NCI-H2107 (cell line): ENCODE results near the gene SPTAN1.
A peak's percentile ranks its signal among the peaks of the same experiment; 100 is the strongest.
"Not testable (repeated sequence)": the region's sequence is repeated elsewhere in the genome, so short reads cannot be mapped to it uniquely, and the experiment has no call there.

Source experiments
- DNase-seq: peaks from one replicate; lab custom pipeline; 2025; lab: John Stamatoyannopoulos, UW

Gene SPTAN1

GRCh38 chr9:128552744-128553440, 505 bp downstream of the SPTAN1 start:
- DNase-seq = no peak

DNA sequence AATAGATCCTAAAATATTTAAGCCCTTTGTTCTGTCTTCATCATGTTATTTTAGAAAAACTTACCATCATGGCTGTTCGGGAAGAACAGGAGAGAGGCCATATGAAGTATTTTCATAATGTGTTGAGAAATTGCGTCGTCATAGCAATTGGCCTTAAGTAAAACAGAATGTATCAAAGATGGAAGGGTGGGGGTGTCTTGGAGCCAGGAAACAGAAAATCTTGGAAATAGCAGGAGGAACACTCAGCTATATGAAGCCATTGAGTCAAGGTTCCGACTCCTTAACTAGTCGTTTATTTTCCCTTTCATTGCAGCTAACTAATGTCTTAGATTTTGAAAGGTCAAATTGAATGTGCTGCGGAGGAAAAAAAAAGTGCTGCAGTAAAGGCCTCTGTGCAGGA, 1.3 kb downstream of the SPTAN1 start:
- no peak for DNase-seq

- DNase-seq = no peak
Measured at GRCh38 chr9:128554155-128554862, 1.9 kb downstream of the SPTAN1 start.

DNA sequence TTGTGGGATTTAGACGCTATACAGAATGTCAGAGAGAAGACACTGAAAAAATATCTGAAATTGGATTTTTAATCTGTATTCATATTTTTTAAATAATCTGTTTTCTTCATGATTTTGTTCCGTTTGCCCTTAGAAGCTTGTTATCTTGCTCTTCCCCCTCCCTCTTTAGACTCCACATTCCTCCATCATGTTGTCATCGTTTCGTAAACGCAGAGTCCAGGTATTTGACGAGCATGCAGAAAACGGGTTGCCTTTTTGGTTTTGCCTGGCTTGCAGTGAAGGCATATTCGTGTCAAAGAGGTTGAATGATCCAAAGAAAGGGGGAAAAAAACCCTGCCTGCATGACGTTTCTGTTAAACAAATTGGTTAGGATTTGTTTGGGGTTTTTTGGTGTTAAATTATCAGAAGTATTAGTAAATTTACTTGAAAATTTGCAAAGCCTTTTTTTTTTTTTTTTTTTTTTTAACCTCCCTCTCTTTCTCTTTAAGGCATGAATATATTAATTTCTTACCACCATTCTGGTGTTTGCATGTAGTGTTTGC, 2.9 kb downstream of the SPTAN1 start:
- no peak for DNase-seq

GRCh38 chr9:128556276-128556675, 3.9 kb downstream of the SPTAN1 start:
- no peak for DNase-seq

- no peak for DNase-seq
Measured at GRCh38 chr9:128556926-128557634, 4.7 kb downstream of the SPTAN1 start.

- DNase-seq = peak; percentile 88
Measured at GRCh38 chr9:128558431-128559310, 6.3 kb downstream of the SPTAN1 start.

GRCh38 chr9:128565578-128565977, 13.2 kb downstream of the SPTAN1 start:
- DNase-seq = no peak

- peak; percentile 76 for DNase-seq
Measured at GRCh38 chr9:128568470-128569078, 16.2 kb downstream of the SPTAN1 start.

DNA sequence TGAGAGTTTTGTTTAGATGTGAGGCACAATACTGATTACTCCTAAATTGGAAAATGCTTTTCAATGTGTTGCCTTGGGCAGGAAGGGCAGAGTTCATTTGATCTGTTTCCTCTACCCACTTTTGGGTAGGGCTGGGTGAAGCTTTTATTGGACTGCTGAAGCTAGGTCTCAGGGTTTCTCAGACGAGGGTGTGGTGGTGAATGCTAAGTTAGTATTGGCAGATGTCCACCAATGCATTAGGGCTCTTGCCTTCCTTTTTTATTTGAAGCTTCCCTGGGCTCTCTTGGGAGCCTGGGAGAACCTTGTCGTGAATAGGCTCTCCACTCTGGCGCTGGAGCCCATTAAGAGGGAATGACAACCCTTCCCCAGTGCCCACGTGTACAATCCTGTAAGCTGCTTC, 23.1 kb downstream of the SPTAN1 start:
- peak; percentile 62 for DNase-seq

- no peak for DNase-seq
Measured at GRCh38 chr9:128575916-128576315, 23.5 kb downstream of the SPTAN1 start.

DNA sequence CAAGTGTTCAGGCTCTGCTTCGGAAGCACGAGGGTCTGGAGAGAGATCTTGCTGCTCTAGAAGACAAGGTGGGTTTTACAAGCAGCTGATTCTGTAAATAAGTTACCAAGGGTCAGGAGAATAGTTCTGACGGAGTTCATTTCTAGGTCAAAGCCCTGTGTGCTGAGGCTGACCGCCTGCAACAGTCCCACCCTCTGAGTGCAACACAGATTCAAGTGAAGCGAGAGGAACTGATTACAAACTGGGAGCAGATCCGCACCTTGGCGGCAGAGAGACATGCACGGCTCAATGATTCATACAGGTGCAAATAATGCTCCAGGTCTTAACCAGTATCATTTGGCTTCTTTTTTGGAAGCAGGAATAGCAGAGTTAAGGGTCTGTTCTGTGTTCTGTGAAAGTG, 24.8 kb downstream of the SPTAN1 start:
- DNase-seq = no peak

GRCh38 chr9:128579194-128579593, 26.8 kb downstream of the SPTAN1 start:
- no peak for DNase-seq

GRCh38 chr9:128580731-128581130, 28.3 kb downstream of the SPTAN1 start:
- DNase-seq = no peak

- not testable (repeated sequence) for DNase-seq
Measured at GRCh38 chr9:128585155-128585554, 32.8 kb downstream of the SPTAN1 start.

DNA sequence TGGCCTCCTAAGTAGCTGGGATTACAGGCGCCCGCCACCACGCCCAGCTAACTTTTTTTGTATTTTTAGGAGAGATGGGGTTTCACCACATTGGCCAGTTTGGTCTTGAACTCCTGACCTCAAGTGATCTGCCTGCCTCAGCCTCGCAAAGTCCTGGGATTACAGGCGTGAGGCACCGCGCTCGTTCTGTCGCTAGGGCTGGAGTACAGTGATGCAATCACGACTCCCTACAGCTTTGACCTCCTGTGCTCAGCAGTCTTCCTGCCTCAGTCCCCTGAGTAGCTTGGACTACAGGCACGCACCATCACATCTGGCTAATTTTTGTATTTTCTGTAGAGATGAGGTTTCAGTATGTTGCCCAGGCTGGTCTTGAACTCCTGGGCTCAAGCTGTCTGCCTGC, 34.5 kb downstream of the SPTAN1 start:
- DNase-seq = not testable (repeated sequence)

- DNase-seq = no peak
Measured at GRCh38 chr9:128587453-128587852, 35.1 kb downstream of the SPTAN1 start.

- no peak for DNase-seq
Measured at GRCh38 chr9:128588581-128589233, 36.3 kb downstream of the SPTAN1 start.

DNA sequence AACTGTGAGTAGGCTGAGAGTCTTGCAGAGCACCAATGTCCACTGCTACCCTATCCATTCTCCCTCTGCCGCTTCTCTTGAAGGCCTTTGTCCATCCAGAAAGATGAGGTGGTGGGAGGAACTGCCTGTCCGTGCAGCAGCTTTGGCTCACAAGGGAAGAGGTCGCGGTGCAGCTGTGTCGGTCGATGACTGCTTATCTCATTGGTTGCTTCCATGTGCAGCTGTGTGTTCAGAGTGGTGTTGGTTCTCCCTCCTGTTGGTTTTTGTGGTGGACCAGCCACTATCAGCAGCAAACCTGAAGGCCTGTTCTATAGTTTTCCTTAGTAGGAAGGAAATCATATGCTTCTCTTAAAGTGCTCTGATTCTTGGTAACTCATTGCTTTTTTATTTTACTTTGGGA, 40.7 kb downstream of the SPTAN1 start:
- DNase-seq = no peak

GRCh38 chr9:128593856-128594255, 41.5 kb downstream of the SPTAN1 start:
- no peak for DNase-seq

GRCh38 chr9:128595471-128595870, 43.1 kb downstream of the SPTAN1 start:
- no peak for DNase-seq
